IMR-90 (cell line): ENCODE measurements around the gene MAP7D1. TPM values are rescaled to one million over a fixed set of nuclear protein-coding genes. Genes with fewer than 3 reads are reported as not detected.

ENCODE experiments used
- ATAC-seq: fragments of 200-7000 bp; cut with Tn5 transposase; 2 replicates; pipeline ENCODE4 v1.9.1; 2020; ENCODE audit warnings: low read depth, mild to moderate bottlenecking, moderate library complexity
- BruUV-seq: library from RNA; stranded (reverse); fragments of 400-500 nt; replicated peaks from 2 replicates; lab custom pipeline; 2021; lab: Mats Ljungman, UMichigan
- CTCF ChIA-PET: fragments of 300-600 bp; formaldehyde crosslinking; extraction: SDS; loops from one replicate; lab custom pipeline; 2021; ENCODE audit warnings: antibody characterized with exemption; lab: Yijun Ruan, JAX
- POLR2A ChIA-PET: fragments of 300-600 bp; sonication (Branson Sonifier 250); formaldehyde crosslinking; loops from one replicate; lab custom pipeline; 2022; ENCODE audit warnings: antibody characterized with exemption; ENCODE audit not compliant: unreplicated experiment; lab: Charles Lee
- DNase-seq: peaks from one replicate; pipeline ENCODE4 v3.0.0; 2013
- H2AFZ ChIP-seq: replicated peaks from 2 replicates; pipeline ENCODE3; 2013; ENCODE audit warnings: low read length, mild to moderate bottlenecking; ENCODE audit not compliant: poor library complexity
- H2AK5ac ChIP-seq: 2 replicates; pipeline ENCODE4 v1.6.1; 2013; ENCODE audit warnings: low read depth, low read length, inconsistent platforms
- H2AK9ac ChIP-seq: replicated peaks from 2 replicates; pipeline ENCODE3; 2013; ENCODE audit warnings: mild to moderate bottlenecking, low read depth, low read length, moderate library complexity; ENCODE audit not compliant: poor library complexity
- H2BK120ac ChIP-seq: 2 replicates; pipeline ENCODE4 v1.6.1; 2013; ENCODE audit warnings: low read depth, low read length, inconsistent platforms
- H2BK15ac ChIP-seq: 3 replicates; pipeline ENCODE4 v1.6.1; 2013; ENCODE audit warnings: low read depth, low read length, inconsistent platforms
- H2BK20ac ChIP-seq: 2 replicates; pipeline ENCODE4 v1.6.1; 2013; ENCODE audit warnings: low read depth, mild to moderate bottlenecking, inconsistent platforms, low read length, moderate library complexity
- H2BK5ac ChIP-seq: 2 replicates; pipeline ENCODE4 v1.6.1; 2013; ENCODE audit warnings: mild to moderate bottlenecking, low read depth, low read length, inconsistent platforms; ENCODE audit not compliant: poor library complexity, severe bottlenecking
- H3K14ac ChIP-seq: replicated peaks from 2 replicates; pipeline ENCODE4 v1.6.1; 2013; ENCODE audit warnings: low read depth, low read length, inconsistent platforms
- H3K18ac ChIP-seq: 2 replicates; pipeline ENCODE4 v1.6.1; 2013; ENCODE audit warnings: low read depth, low read length, control low read depth
- H3K23ac ChIP-seq: 2 replicates; pipeline ENCODE4 v1.6.1; 2013; ENCODE audit warnings: low read depth, low read length, inconsistent platforms
- H3K27ac ChIP-seq: 2 replicates; pipeline ENCODE4 v1.5.1; 2013; ENCODE audit warnings: mild to moderate bottlenecking, control low read depth, low read length; ENCODE audit not compliant: insufficient read depth
- H3K27me3 ChIP-seq: 2 replicates; pipeline ENCODE4 v1.6.1; 2013; ENCODE audit warnings: low read length; ENCODE audit not compliant: control insufficient read depth, insufficient read depth
- H3K36me3 ChIP-seq: 2 replicates; pipeline ENCODE4 v1.6.1; 2013; ENCODE audit warnings: low read length, mixed read lengths; ENCODE audit not compliant: control insufficient read depth, insufficient read depth
- H3K4ac ChIP-seq: 2 replicates; pipeline ENCODE4 v1.6.1; 2013; ENCODE audit warnings: low read depth, low read length, inconsistent platforms
- H3K4me1 ChIP-seq: 2 replicates; pipeline ENCODE4 v1.6.1; 2013; ENCODE audit warnings: low read length, mixed read lengths; ENCODE audit not compliant: control insufficient read depth, insufficient read depth
- H3K4me2 ChIP-seq: 2 replicates; pipeline ENCODE4 v1.6.1; 2013; ENCODE audit warnings: low read depth, mild to moderate bottlenecking, control low read depth, low read length, moderate library complexity
- H3K4me3 ChIP-seq: 2 replicates; pipeline ENCODE4 v1.5.1; 2013; ENCODE audit warnings: low read depth, mild to moderate bottlenecking, control low read depth, low read length, moderate library complexity; ENCODE audit not compliant: insufficient read depth
- H3K56ac ChIP-seq: 2 replicates; pipeline ENCODE4 v1.6.1; 2013; ENCODE audit warnings: low read length, inconsistent platforms; ENCODE audit not compliant: insufficient read depth; ENCODE audit errors: extremely low read depth
- H3K79me1 ChIP-seq, 2 experiments: 2 replicates each; pipeline ENCODE4 v1.6.1; 2013; ENCODE audit warnings: low read length in 2 of 2, inconsistent platforms in 1 of 2, low read depth in 1 of 2
- H3K9ac ChIP-seq: 2 replicates; pipeline ENCODE4 v1.6.1; 2013; ENCODE audit warnings: low read depth, low read length, control low read depth
- H3K9me1 ChIP-seq: 2 replicates; pipeline ENCODE4 v1.6.1; 2013; ENCODE audit warnings: low read length, inconsistent platforms; ENCODE audit not compliant: insufficient read depth
- H3K9me3 ChIP-seq: 2 replicates; pipeline ENCODE4 v1.6.1; 2013; ENCODE audit warnings: low read length; ENCODE audit not compliant: control insufficient read depth, insufficient read depth
- H4K20me1 ChIP-seq: 2 replicates; pipeline ENCODE4 v1.6.1; 2013; ENCODE audit warnings: low read length, inconsistent platforms; ENCODE audit not compliant: insufficient read depth
- H4K5ac ChIP-seq: 2 replicates; pipeline ENCODE4 v1.6.1; 2013; ENCODE audit warnings: mild to moderate bottlenecking, low read depth, low read length, control low read depth
- H4K8ac ChIP-seq, 2 experiments: 2 replicates each; pipeline ENCODE4 v1.6.1; 2013; ENCODE audit warnings: low read depth in 2 of 2, low read length in 2 of 2, control low read depth in 1 of 2, inconsistent platforms in 1 of 2
- H4K91ac ChIP-seq: 2 replicates; pipeline ENCODE4 v1.6.1; 2013; ENCODE audit warnings: low read depth, low read length, inconsistent platforms; ENCODE audit not compliant: insufficient read depth
- CEBPB ChIP-seq: IDR thresholded peaks from 2 replicates; pipeline ENCODE4 v1.6.1; 2012; ENCODE audit warnings: low read depth, low read length, improper control_type of control experiment
- ELK1 ChIP-seq: fragments of 150-350 bp; IDR thresholded peaks from 2 replicates; pipeline ENCODE4 v1.6.1; 2016; ENCODE audit warnings: low read depth, mild to moderate bottlenecking, low read length, moderate library complexity, borderline replicate concordance
- WGBS, 2 experiments: methylation state at CpG; one replicate each; pipeline versions ENCODE4 v1.1.5 to v1.1.7; 2013; ENCODE audit warnings: missing lambda C conversion rate in 2 of 2; ENCODE audit not compliant: insufficient read length in 1 of 2; ENCODE audit errors: extremely low coverage in 2 of 2; 5-methylcytosine and 5-hydroxymethylcytosine counted together
- dilution Hi-C: fragments of 300-500 bp; cut with HindIII; formaldehyde crosslinking; loops from one replicate; pipeline ENCODE4 v1.14.3; 2018; ENCODE audit warnings: low sequenced_read_pairs; ENCODE audit not compliant: unreplicated experiment
- in situ Hi-C: fragments of 300-500 bp; cut with MboI; formaldehyde crosslinking; loops from 3 replicates; pipeline ENCODE4 v1.14.3; 2019; ENCODE audit warnings: low sequenced_read_pairs, inconsistent platforms, mixed read lengths
- intact Hi-C: fragments of 100-400 bp; cut with micrococcal nuclease; formaldehyde crosslinking; loops from 2 replicates; pipeline ENCODE4 v1.10.0; 2022
- polyA plus RNA-seq, 3 experiments: library from polyadenylated mRNA; depleted of rRNA; stranded (reverse); fragments of >200 nt; gene quantifications; 2 replicates each; pipeline ENCODE4 v1.2.3, GENCODE V29; 2012; ENCODE audit warnings: low replicate concordance in 1 of 3
- total RNA-seq: library from RNA; depleted of rRNA; stranded (reverse); fragments of >200 nt; gene quantifications from 2 replicates; pipeline ENCODE4 v1.2.3, GENCODE V29; 2012

The MAP7D1 gene
- total and polyA plus RNA-seq, 2 of the 4 experiments (the other 2 are of a cell fraction), result 32.3 to 81.9 TPM

GRCh38 chr1:36115931-36116330 lies 40.0 kb upstream of the MAP7D1 start:
- dilution Hi-C loops, result no loop called here
- TF ChIP-seq ELK1 (no peak), CEBPB (peak; percentile 42; the same call in 1 of the 2 replicates)
- Histone ChIP-seq H3K79me1 (no peaks in the 10 kb centered on the region), H3K4me1 (peaks cover 13% of the 10 kb centered on the region), H3K9ac (no peak overlapping the region), H2BK15ac (no peak overlapping the region), H2AK5ac (no peak overlapping the region), H2AK9ac (no peak overlapping the region), H3K36me3 (no peaks in the 10 kb centered on the region), H4K5ac (no peak overlapping the region), H3K4ac (peak overlapping the region; percentile 26; the same call in 1 of the 2 replicates), H2BK20ac (no peak overlapping the region), H3K56ac (no peak overlapping the region), H4K8ac (peak overlapping the region; percentile 29 to 52; a peak in 2 of 4 replicates), H3K18ac (no peak overlapping the region), H3K23ac (no peak overlapping the region), H3K27me3 (no peaks in the 10 kb centered on the region), H3K4me3 (no peak overlapping the region), H2BK5ac (no peak overlapping the region), H3K4me2 (no peak overlapping the region), H2AFZ (peak overlapping the region; percentile 60), H3K9me3 (no peaks in the 10 kb centered on the region), H3K9me1 (peaks cover 7% of the 10 kb centered on the region; the same call in 1 of the 2 replicates), H2BK120ac (no peak overlapping the region), H3K14ac (no peak overlapping the region), H3K27ac (no peak overlapping the region), H4K20me1 (no peaks in the 10 kb centered on the region; the same call in 1 of the 2 replicates), H4K91ac (no peak overlapping the region)
- DNase-seq, result peak; percentile 28
- intact Hi-C loops, result no loop called here
- ChIA-PET POLR2A (no interaction called here), CTCF (interaction anchor here (1.3 to 1.6 kb wide), 2 partner anchors 13 to 19 kb away, joined by 3 to 7 read pairs; no protein-coding TSS in a partner anchor)
- in situ Hi-C loops, result loop anchor here (25.0 kb wide), 1 partner anchor 296 kb away; no protein-coding TSS in a partner anchor
- ATAC-seq, result no peak
- WGBS, 2 experiments, result 60% methylated on average over 2 of the region's 5 CpGs; no CpG with 5 or more reads in 1 of the 2 experiments
- BruUV-seq, result no TSS peak
